Measurements from ENCODE around the gene C6orf47.
A peak's percentile ranks its signal among the peaks of the same experiment; 100 is the strongest.

C6orf47 gene

DNA sequence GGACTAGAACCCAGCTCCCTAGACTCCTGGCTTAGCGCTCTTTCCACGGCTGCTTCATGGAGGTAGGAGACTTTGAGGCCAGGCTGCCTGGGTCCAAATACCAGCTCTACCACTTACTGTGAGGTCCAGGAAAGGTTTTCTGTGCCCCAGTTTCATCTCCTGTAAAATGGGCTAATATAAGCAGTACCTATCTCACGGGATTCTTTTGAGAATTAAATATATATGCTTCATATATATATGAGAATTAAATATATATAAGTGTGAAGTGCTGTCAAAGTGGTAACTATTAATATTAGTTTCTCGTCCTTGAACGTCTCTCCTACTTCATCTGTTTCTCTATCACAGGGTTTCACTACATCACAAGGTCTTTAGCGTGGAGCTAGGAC lies 30.5 kb upstream of the C6orf47 start:
- H2AFZ ChIP-seq (ENCODE audit: low read length) = no peak overlapping the region
- no peak for TF ChIP-seq EZH2phosphoT487 (IDR thresholded peaks at IDR 0.05; ENCODE audit: low read length)
- TF ChIP-seq, protein P1, sequence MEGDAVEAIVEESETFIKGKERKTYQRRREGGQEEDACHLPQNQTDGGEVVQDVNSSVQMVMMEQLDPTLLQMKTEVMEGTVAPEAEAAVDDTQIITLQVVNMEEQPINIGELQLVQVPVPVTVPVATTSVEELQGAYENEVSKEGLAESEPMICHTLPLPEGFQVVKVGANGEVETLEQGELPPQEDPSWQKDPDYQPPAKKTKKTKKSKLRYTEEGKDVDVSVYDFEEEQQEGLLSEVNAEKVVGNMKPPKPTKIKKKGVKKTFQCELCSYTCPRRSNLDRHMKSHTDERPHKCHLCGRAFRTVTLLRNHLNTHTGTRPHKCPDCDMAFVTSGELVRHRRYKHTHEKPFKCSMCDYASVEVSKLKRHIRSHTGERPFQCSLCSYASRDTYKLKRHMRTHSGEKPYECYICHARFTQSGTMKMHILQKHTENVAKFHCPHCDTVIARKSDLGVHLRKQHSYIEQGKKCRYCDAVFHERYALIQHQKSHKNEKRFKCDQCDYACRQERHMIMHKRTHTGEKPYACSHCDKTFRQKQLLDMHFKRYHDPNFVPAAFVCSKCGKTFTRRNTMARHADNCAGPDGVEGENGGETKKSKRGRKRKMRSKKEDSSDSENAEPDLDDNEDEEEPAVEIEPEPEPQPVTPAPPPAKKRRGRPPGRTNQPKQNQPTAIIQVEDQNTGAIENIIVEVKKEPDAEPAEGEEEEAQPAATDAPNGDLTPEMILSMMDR (IDR thresholded peaks at IDR 0.05; ENCODE audit: low read length) = no peak
- TF ChIP-seq EZH2 (optimal IDR thresholded peaks at IDR 0.05; ENCODE audit: low read depth, low read length) = no peak
- no peaks in the 10 kb centered on the region for H4K20me1 ChIP-seq (ENCODE audit: insufficient read depth, low read length)
- H3K4me3 ChIP-seq (ENCODE audit: low read length) = no peak overlapping the region
- H3K4me1 ChIP-seq (ENCODE audit: low read length) = no peaks in the 10 kb centered on the region
- no peaks in the 10 kb centered on the region for H3F3A ChIP-seq (ENCODE audit: insufficient read depth, low read length)
- no peaks in the 10 kb centered on the region for H3K79me2 ChIP-seq (ENCODE audit: low read length)
- no peaks in the 10 kb centered on the region for H3K9me3 ChIP-seq (replicated peaks; ENCODE audit: insufficient read depth, low read length)
- no peak for DNase-seq
- no peaks in the 10 kb centered on the region for H3K9me2 ChIP-seq (replicated peaks; ENCODE audit: insufficient read depth, low read length)
- H3K27ac ChIP-seq (ENCODE audit: low read length) = no peak overlapping the region
- H3K36me3 ChIP-seq (replicated peaks; ENCODE audit: insufficient read depth, low read length) = no peaks in the 10 kb centered on the region
- no peaks in the 10 kb centered on the region for H3K27me3 ChIP-seq (replicated peaks; ENCODE audit: insufficient read depth, low read length)
- no peak overlapping the region for H3K9ac ChIP-seq (ENCODE audit: low read length)
- no peak overlapping the region for H3K4me2 ChIP-seq (ENCODE audit: low read depth, low read length)

DNA sequence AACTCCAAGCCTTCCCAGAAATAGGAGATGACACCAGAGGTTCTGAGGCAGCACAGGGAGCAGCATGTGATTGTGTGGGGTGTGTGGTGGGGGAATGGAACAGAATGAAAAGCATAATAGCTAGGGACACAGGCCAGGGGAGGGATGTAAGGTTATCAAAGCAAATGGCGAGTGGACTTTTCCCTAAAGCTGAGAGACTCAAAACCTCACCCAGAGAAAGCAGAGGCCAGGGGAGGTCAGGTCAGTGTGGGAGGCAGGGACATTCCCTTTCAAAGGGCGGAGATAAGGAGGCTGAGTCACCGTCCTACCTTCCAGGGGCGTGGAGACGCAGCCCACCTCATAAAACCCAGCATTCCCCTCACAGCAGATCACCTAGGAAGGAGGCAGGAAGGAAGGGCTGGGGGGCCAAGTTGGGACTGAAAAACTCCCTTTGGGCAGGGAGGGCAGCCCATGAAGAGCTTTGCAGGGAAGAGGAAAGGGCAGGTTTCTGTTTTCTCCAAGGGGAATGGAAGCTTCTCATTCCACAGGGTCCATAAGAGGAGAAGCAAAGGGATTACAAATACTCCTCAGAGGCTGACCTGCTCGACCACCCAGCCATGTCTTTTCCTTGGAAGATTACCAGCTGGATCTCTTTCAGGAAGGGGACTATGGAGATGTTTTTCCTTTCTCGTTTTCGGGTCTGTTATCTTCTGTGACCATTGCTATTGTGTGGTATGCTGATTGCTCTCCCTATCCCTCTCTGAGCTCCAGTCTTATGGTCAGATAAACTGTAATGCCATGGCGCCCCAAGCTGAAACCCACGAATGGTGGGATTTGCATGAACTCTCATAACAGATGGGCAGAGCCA lies 29.9 kb upstream of the C6orf47 start:
- Histone ChIP-seq H3K9me2 (replicated peaks; ENCODE audit: insufficient read depth, low read length) (no peaks in the 10 kb centered on the region), H3K4me3 (ENCODE audit: low read length) (no peak overlapping the region), H3K9ac (ENCODE audit: low read length) (no peak overlapping the region), H4K20me1 (ENCODE audit: insufficient read depth, low read length) (no peaks in the 10 kb centered on the region), H3K79me2 (ENCODE audit: low read length) (no peaks in the 10 kb centered on the region), H3K36me3 (replicated peaks; ENCODE audit: insufficient read depth, low read length) (no peaks in the 10 kb centered on the region), H3K9me3 (replicated peaks; ENCODE audit: insufficient read depth, low read length) (no peaks in the 10 kb centered on the region), H3K27ac (ENCODE audit: low read length) (no peak overlapping the region), H3K4me1 (ENCODE audit: low read length) (no peaks in the 10 kb centered on the region), H3F3A (ENCODE audit: insufficient read depth, low read length) (no peaks in the 10 kb centered on the region), H3K27me3 (replicated peaks; ENCODE audit: insufficient read depth, low read length) (no peaks in the 10 kb centered on the region), H2AFZ (ENCODE audit: low read length) (no peak overlapping the region), H3K4me2 (ENCODE audit: low read depth, low read length) (no peak overlapping the region)
- DNase-seq = no peak
- TF ChIP-seq, protein P1 (IDR thresholded peaks at IDR 0.05; ENCODE audit: low read length) = no peak
- TF ChIP-seq EZH2phosphoT487 (IDR thresholded peaks at IDR 0.05; ENCODE audit: low read length) (no peak), EZH2 (optimal IDR thresholded peaks at IDR 0.05; ENCODE audit: low read depth, low read length) (no peak)

DNA sequence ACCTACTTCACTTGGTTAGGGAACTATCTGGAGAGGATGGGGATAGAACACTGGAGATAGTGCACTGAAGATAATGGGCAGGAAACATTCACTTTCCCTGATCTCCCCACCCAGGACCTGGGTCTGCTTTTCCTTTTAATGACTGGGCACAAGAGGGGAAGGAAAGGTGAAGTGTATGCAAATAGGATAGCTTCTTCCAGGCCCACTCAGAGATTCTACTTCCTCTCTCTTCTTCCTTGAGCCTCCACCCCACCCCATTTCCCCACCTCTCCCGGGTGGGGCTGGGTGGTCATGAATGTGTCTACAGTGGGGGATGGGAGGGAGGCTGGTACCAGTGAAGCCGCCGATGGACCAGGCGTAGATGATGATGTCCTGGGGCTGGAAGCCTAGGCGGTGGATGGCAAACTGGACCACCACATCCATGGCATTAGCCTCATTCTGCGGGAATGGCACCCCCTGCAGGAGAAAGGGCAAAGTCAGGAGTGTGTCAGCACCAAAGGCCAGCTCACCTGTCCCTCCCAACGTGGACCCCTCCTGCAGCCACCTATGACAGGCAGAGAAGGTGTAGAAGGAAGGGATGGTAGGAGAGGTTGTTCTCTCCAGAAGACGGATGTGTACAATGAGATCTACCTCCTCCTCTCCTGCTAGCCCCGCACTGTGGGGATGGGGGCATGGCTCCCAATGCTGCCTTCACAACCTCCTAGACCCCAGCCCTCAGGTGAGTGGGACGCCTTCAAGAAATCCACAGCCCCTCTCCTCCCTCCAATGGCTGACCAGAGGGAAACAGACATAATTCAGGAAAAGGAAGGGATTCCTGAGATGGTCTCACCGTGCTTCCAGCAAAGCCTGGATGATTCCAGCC lies 28.9 kb upstream of the C6orf47 start:
- no peak overlapping the region for H3K27ac ChIP-seq (ENCODE audit: low read length)
- H3K27me3 ChIP-seq (replicated peaks; ENCODE audit: insufficient read depth, low read length) = no peaks in the 10 kb centered on the region
- no peaks in the 10 kb centered on the region for H3K36me3 ChIP-seq (replicated peaks; ENCODE audit: insufficient read depth, low read length)
- no peak overlapping the region for H3K4me3 ChIP-seq (ENCODE audit: low read length)
- no peaks in the 10 kb centered on the region for H4K20me1 ChIP-seq (ENCODE audit: insufficient read depth, low read length)
- H3K4me2 ChIP-seq (ENCODE audit: low read depth, low read length) = no peak overlapping the region
- H3K4me1 ChIP-seq (ENCODE audit: low read length) = no peaks in the 10 kb centered on the region
- no peak for DNase-seq
- H3K9me3 ChIP-seq (replicated peaks; ENCODE audit: insufficient read depth, low read length) = no peaks in the 10 kb centered on the region
- no peaks in the 10 kb centered on the region for H3F3A ChIP-seq (ENCODE audit: insufficient read depth, low read length)
- no peak for TF ChIP-seq EZH2phosphoT487 (IDR thresholded peaks at IDR 0.05; ENCODE audit: low read length)
- TF ChIP-seq, protein P1 (IDR thresholded peaks at IDR 0.05; ENCODE audit: low read length) = peak; percentile 52
- TF ChIP-seq EZH2 (optimal IDR thresholded peaks at IDR 0.05; ENCODE audit: low read depth, low read length) = no peak
- H3K9ac ChIP-seq (ENCODE audit: low read length) = no peak overlapping the region
- no peak overlapping the region for H2AFZ ChIP-seq (ENCODE audit: low read length)
- H3K9me2 ChIP-seq (replicated peaks; ENCODE audit: insufficient read depth, low read length) = no peaks in the 10 kb centered on the region
- no peaks in the 10 kb centered on the region for H3K79me2 ChIP-seq (ENCODE audit: low read length)

Measured in MM.1S (cell line).